Panc1 (cell line): Measurements from ENCODE around the gene PIGC.

Experiments
- POLR2AphosphoS5 ChIP-seq: IDR thresholded peaks from 2 replicates; pipeline ENCODE4 v1.6.1; 2012; ENCODE audit warnings: mild to moderate bottlenecking, low read depth, low read length, moderate library complexity
- SIN3A ChIP-seq: IDR thresholded peaks from 2 replicates; pipeline ENCODE4 v1.6.1; 2012; ENCODE audit warnings: low read depth, mild to moderate bottlenecking, low read length, moderate library complexity, borderline replicate concordance; ENCODE audit not compliant: insufficient read depth
- TCF7L2 ChIP-seq: IDR thresholded peaks from 2 replicates; pipeline ENCODE4 v1.6.1; 2011; ENCODE audit warnings: mild to moderate bottlenecking, low read depth, low read length, inconsistent platforms
- TF ChIP-seq, protein P1 (sequence below): fragments of 450-650 bp; IDR thresholded peaks from 2 replicates; pipeline ENCODE4 v1.5.1; 2017; ENCODE audit warnings: mild to moderate bottlenecking
- TF ChIP-seq, protein P2 (sequence below), 2 experiments: IDR thresholded peaks; 2 replicates each; pipeline ENCODE4 v1.6.1; 2011 to 2012; ENCODE audit warnings: low read depth in 2 of 2, control low read depth in 1 of 2, low read length in 1 of 2, mild to moderate bottlenecking in 1 of 2, moderate library complexity in 1 of 2; ENCODE audit not compliant: insufficient read depth in 1 of 2

DNA sequence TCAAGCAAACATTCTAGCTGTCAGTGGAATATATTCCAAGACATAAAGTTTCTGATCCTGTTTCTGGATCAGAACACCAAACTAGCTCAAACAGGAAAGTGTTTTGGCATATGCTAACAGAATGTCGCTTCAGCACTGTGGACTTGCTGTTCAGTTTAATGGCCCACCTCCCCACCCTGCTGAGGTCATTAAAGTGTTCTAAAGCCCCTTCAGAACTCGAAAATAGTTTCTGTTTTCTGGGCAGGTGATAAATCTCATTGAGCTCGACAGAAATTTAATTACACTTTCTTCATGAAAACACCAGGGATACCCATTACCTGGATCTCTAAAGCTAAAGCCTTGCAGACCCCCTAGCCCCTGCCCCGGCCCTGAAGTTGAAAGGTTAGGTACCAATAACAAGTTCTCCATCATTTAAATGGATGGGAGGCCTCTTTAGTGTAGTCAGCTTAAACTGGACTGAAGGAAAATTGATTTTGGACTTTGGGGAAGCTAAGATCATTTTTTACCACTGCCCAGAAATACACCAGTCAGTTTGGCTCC lies 27.3 kb downstream of the PIGC start:
- TF ChIP-seq, protein P1, sequence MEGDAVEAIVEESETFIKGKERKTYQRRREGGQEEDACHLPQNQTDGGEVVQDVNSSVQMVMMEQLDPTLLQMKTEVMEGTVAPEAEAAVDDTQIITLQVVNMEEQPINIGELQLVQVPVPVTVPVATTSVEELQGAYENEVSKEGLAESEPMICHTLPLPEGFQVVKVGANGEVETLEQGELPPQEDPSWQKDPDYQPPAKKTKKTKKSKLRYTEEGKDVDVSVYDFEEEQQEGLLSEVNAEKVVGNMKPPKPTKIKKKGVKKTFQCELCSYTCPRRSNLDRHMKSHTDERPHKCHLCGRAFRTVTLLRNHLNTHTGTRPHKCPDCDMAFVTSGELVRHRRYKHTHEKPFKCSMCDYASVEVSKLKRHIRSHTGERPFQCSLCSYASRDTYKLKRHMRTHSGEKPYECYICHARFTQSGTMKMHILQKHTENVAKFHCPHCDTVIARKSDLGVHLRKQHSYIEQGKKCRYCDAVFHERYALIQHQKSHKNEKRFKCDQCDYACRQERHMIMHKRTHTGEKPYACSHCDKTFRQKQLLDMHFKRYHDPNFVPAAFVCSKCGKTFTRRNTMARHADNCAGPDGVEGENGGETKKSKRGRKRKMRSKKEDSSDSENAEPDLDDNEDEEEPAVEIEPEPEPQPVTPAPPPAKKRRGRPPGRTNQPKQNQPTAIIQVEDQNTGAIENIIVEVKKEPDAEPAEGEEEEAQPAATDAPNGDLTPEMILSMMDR, result no peak
- TF ChIP-seq SIN3A (no peak), POLR2AphosphoS5 (no peak), TCF7L2 (no peak)
- TF ChIP-seq, protein P2, sequence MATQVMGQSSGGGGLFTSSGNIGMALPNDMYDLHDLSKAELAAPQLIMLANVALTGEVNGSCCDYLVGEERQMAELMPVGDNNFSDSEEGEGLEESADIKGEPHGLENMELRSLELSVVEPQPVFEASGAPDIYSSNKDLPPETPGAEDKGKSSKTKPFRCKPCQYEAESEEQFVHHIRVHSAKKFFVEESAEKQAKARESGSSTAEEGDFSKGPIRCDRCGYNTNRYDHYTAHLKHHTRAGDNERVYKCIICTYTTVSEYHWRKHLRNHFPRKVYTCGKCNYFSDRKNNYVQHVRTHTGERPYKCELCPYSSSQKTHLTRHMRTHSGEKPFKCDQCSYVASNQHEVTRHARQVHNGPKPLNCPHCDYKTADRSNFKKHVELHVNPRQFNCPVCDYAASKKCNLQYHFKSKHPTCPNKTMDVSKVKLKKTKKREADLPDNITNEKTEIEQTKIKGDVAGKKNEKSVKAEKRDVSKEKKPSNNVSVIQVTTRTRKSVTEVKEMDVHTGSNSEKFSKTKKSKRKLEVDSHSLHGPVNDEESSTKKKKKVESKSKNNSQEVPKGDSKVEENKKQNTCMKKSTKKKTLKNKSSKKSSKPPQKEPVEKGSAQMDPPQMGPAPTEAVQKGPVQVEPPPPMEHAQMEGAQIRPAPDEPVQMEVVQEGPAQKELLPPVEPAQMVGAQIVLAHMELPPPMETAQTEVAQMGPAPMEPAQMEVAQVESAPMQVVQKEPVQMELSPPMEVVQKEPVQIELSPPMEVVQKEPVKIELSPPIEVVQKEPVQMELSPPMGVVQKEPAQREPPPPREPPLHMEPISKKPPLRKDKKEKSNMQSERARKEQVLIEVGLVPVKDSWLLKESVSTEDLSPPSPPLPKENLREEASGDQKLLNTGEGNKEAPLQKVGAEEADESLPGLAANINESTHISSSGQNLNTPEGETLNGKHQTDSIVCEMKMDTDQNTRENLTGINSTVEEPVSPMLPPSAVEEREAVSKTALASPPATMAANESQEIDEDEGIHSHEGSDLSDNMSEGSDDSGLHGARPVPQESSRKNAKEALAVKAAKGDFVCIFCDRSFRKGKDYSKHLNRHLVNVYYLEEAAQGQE (IDR thresholded peaks at IDR 0.05; ENCODE audit: insufficient read depth in 1 of 2, low read depth in 2 of 2, low read length in 1 of 2), result no peak
